ENCODE results near the gene MAG.

Gene MAG

DNA sequence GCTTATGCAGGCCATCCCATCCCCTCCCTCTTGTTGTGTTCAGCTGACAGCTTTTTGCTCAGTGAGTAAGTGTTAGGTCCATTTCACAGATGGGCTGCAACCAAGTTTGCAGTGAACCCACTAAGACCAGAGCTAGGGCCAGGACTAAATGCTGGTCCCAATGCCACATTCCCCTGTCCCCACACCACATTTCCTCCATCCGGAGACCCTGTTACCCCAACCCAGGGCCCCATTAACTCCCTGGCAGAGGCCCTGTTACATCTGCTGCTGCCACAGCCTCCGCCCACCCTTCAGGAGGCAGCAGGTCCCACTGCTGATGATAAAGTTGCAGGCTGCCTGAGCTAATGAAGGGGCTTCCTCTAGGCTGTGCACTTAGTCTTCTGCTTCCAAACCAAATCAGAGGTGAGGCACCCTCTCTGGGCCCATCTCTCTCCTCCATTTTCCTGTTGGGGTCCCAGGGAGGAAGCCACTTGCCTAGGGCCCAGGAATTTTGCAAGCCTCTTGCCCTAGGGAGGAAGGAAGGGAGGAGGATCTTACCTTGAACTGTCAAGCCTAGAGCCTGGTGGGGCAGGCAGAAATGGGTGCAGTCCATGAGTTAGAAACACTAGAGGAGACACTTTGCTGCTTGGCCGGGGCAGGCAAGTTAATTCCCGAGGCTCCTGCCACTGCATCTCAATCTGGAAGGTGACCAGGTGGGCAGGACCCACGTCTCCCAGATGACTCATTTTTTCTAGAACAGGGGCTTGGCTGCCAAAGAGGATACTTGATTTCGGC, 26.6 kb upstream of the MAG start:
- no peak for DNase-seq (ENCODE audit: low spot score)

DNA sequence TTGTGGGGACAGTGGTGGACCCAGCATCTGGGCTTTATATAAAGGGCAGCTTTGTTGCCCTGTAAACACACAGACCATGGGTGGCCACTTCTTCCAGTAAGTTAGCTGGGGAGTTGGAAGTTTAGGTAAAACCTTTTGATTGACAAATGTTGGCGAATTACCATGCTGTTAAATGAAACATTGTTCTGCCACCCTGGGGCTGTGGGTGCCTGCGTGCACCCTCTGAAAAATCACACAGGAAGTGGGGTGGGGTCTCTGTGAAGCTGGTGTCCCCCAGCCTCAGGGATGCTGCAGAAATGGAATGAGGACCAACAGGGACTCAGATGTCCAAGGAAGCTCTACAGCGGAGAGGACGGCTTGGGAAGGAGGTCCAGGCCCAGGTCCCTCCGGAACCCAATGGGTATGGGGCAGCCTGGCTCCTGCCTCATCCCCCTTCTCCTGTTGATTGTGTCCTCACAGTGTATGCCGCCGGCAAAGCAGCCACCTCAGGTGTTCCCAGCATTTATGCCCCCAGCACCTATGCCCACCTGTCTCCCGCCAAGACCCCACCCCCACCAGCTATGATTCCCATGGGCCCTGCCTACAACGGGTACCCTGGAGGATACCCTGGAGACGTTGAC, 26.0 kb upstream of the MAG start:
- no peak for DNase-seq (ENCODE audit: low spot score)

DNA sequence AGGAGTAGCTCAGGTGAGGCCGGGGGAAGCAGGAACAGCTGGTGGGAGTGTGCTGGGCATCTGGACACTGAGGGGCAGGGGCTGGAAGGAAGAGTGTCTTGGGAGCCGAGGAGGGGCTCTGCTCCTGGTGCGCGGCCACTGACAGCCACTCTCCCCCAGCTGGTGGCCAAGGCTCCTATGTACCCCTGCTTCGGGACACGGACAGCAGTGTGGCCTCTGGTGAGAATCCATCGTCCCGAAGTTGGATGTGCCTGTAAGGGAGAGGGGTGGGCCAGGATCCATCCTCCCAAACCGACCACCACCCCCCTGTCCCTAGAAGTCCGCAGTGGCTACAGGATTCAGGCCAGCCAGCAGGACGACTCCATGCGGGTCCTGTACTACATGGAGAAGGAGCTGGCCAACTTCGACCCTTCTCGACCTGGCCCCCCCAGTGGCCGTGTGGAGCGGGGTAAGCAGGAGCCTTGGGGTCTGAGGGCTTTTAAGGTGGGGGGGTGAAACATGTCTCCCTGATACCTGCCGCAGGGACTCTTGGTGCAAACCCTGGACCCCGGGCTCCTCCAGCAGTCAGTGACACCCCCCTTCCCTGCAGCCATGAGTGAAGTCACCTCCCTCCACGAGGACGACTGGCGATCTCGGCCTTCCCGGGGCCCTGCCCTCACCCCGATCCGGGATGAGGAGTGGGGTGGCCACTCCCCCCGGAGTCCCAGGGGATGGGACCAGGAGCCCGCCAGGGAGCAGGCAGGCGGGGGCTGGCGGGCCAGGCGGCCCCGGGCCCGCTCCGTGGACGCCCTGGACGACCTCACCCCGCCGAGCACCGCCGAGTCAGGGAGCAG, 25.2 kb upstream of the MAG start:
- no peak for DNase-seq (ENCODE audit: low spot score)

DNA sequence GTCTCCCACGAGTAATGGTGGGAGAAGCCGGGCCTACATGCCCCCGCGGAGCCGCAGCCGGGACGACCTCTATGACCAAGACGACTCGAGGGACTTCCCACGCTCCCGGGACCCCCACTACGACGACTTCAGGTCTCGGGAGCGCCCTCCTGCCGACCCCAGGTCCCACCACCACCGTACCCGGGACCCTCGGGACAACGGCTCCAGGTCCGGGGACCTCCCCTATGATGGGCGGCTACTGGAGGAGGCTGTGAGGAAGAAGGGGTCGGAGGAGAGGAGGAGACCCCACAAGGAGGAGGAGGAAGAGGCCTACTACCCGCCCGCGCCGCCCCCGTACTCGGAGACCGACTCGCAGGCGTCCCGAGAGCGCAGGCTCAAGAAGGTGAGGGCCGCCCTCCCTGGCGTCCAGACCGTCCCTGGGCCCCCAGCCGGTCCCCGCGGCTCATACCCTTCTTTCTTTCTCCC, 24.6 kb upstream of the MAG start:
- peak; percentile 54 for DNase-seq (ENCODE audit: low spot score)

DNA sequence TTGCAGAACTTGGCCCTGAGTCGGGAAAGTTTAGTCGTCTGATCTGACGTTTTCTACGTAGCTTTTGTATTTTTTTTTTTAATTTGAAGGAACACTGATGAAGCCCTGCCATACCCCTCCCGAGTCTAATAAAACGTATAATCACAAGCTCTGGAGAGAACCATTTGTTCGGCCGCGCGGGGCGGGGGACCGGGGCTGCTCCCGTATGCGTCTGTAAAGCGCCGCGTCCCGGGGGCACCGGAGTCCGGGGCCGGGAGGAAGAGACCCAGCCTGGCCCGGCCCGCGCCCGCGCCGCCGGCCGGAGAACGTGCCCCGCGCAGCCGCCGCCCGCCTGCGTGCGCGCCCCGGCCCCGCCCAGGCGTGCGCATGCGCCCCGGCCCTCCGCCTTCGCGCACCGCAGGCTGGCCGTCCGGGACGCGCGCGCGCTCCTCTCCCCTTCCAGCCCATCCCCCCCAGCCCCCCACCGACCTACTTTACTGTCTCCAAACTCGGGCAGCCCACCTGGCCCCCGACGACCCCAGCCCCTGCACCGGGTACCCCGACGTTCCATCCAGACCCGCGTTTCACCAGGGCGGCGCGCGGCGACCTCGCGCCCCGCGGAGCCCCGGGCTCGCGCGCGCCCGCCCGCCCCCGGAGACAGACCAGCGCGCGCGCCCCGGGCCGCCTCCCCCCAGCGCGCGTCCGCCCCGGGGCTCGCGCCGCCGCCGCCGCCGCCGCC, 24.0 kb upstream of the MAG start:
- peak; percentile 69 for DNase-seq (ENCODE audit: low spot score)

DNA sequence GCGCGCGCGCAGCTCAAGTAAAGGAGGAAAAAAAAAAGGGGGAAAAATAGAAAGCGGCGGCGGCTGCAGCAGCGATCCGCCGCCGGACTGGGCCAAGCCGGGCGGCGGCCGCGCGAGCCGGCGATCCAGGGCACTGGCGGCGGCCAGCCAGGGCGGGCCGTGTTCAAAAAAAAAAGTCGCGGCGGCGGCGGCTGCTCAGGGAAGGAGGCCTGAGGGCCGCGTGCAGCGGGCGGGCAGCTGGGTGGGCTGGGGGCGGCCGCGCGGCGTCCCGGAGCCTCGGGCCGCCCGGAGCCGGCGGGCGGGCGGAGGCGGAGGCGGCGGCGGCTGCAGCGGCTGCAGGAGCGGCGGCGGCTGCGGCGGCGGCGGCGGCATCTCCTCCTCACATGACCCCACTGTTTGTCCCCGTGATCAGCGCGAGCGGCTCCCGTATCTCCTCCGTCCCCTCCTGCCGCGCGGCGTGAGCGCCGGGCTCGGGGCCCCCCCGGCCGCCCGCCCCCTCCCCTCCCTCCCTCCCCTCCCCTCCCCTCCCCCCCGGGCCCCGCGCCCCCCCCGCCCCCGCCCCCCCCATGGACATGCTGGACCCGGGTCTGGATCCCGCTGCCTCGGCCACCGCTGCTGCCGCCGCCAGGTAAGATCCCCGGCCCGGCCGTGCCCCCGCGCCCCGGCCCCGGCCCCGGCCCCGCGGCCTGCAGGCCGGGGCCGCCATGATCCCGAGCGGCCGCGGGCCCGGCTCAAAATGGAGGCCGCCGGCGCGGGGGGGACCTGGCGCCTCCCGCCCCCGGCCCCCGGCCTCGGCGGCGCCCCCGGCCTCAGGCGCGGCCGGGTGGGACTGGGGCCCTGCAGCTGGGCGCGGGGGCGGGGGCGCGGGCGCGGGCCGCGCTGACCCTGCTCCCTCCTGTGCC, 23.2 kb upstream of the MAG start, which contains the start of gene USF2:
TSS of gene USF2 (plus strand) at position 427 of the 902 bp plus-strand sequence. CDS start at position 567, 140 bp downstream.
- peak; percentile 83 for DNase-seq (ENCODE audit: low spot score)

DNA sequence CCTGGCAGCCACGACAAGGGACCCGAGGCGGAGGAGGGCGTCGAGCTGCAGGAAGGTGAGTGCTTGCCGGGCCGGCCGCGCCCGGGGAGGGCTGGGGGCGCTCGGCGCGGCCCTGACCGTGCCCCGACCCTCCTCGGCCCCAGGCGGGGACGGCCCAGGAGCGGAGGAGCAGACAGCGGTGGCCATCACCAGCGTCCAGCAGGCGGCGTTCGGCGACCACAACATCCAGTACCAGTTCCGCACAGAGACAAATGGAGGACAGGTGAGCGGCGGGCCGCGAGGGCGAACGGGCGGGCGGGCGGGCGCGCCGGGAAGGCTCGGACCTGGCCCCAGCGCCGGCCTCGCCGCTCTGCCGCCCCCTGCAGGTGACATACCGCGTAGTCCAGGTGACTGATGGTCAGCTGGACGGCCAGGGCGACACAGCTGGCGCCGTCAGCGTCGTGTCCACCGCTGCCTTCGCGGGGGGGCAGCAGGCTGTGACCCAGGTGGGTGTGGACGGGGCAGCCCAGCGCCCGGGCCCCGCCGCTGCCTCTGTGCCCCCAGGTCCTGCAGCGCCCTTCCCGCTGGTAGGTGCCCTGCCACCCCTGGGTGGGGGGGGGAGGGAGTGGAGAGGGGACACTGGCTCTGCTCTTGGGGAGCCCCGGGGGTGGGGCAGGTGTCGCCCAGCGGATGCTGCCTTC, 22.4 kb upstream of the MAG start:
- peak; percentile 91 for DNase-seq (ENCODE audit: low spot score)

DNA sequence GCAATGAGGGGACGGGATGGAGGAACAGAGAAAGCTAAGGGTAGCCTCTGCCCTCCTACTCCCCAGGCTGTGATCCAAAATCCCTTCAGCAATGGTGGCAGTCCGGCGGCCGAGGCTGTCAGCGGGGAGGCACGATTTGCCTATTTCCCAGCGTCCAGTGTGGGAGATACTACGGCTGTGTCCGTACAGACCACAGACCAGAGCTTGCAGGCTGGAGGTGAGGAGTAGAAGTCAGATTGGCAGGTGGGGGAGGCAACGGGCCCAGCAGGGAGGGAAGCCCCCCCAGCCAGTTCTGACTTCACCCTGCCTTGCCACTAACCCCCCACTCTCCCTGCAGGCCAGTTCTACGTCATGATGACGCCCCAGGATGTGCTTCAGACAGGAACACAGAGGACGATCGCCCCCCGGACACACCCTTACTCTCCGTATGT, 21.6 kb upstream of the MAG start:
- DNase-seq (ENCODE audit: low spot score): no peak

DNA sequence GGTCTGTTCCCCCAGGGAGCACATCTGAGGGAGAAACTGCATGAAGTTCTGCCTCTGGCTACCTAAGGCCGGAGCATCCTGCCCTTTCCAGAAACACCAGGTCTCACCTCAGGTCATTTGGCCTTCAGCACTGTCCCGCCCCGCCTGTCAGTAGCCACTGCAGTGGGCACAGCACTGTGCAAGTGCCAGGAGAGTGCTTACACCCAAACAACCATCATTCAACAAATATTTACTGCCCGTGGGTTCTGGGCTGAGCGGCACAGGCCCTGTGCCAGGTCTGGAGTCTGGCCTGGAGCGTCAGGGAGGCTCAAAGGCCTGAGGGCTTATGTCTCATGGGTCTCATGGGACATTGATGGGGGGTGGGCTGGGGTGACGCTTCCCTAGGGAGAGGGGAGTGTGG, 20.4 kb upstream of the MAG start:
- DNase-seq (ENCODE audit: low spot score): no peak

DNA sequence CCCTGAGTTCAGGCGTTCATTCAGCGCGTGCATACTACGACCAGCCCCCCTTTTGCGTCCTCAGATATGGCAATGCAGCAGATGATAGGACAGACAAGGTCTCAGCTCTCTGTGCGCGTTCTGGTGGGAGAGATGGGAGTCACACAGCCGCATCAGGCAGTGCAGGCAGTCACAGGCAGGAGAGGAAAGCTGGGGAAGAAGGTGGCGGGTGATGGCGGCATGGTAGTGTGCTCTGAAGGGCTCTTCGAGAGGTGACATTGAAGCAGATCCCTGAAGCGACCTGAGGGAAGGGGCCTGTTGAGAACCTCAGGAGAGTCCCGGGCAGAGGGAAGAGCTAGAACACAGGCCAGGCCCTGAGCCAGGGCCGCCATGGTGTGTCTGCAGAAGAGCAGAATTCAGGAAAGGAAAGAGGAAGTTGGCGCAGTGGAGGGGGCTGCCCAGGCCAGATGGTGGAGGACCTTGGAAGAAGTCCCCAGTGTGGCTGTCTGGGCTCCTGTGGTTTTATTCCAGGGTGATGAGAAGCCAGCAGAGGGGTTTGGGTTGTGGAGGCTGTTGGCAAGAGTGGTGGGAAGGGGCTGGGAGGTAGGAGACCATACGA, 19.7 kb upstream of the MAG start:
- DNase-seq (ENCODE audit: low spot score): peak; percentile 75

DNA sequence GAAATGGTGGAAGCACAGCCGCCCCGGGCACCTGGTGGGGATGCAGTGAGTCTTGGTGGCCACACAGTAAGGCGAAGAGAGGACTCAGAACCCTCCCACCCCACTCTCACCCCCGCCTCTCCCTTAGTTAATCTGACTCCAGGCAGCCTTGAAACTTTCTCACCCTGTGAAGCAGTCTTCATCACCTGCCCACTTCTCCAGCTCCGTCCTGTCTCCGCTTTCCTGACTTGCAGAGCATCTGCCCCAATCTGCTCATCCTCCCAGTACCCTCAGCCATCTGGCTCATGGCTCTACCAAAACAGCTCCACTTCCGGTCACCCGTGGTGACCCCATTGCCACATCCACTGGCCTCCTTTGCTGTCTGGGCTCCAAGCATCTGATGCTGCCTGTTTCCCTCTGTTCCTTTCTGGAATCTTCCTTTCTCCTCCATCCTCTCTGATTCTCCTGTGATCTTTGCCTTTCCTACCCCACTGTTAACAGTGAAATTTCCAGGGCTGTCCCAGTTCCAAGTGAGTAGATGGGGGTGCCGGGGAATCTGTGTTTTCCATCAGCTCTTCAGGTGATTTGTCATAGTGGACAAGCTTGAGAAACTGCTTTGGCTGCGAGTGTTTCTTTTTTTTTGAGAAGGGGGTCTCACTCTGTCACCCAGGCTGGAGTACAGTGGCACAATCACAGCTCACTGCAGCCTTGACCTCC, 18.9 kb upstream of the MAG start:
- no peak for DNase-seq (ENCODE audit: low spot score)

DNA sequence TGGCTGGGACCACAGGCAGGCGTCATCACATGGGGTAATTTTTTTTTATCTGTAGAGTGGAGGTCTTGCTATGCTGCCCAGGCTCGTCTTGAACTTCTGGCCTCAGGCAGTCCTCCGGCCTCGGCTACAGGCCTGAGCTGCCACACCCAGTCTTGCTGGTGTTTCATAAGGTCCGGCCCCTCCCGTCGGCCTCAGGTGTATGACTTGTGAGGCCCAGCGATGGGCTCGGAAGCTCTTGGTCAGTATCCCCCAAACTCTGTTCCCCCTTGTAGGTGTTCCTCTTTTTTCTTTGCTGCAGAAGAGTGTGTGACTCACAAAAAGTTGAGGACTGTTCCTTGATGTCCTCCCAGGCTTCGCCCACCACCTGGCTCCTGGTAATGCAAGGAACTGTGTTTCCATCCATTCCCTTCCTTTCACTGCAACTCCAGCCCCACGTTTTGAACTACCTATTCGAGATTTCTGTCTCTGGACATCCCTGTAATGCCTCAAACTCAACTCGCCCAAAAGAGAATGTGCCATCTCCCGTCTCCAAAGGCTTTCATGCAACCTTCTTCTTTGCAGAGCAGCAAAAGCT, 18.2 kb upstream of the MAG start:
- DNase-seq (ENCODE audit: low spot score): no peak

DNA sequence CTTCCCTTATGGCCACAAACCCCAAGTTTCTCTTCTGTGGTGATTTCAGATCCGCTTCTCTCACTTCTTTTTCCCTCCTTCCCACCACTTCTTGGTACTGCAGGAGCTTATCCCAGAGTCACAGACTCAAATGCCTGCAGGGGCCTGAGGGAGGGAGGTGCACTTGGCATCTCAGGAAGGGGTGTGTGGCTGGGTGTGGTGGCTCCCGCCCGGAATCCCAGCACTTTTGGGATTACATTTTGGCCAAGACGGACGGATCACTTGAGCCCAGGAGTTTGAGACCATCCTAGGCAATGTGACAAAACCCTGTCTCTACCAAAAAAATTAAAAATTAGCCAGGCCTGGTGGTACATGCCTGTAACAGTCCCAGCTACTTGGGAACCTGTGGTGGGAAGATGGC, 17.6 kb upstream of the MAG start:
- no peak for DNase-seq (ENCODE audit: low spot score)

DNA sequence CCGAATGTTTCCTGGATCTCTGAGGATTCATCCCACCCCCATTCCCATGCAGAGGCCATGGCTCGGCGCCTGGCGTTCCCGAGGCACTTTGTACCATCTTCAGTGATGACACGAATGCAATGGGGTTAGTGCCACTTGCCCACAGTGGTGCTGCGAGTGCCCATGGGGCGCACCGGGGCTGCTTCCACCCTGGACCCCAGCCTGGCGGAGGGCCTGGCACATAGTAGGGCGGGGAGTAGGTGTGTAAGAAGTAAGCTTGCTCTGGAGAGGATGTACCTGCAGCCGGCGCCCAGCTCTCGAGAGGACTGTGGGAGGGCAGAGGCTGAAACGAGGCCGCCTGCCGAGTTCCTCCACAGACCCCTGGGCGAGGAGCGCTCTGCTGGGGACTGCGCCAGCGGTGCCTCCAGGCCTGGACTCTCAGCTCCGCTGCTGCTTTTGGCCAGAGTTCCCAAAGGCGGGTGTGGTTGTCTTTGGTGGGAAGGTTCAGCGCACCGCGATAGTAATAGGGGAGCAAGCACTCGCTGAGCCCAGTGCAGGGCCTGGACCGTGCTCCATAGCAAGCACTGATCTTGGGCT, 15.2 kb upstream of the MAG start:
- DNase-seq (ENCODE audit: low spot score): no peak

DNA sequence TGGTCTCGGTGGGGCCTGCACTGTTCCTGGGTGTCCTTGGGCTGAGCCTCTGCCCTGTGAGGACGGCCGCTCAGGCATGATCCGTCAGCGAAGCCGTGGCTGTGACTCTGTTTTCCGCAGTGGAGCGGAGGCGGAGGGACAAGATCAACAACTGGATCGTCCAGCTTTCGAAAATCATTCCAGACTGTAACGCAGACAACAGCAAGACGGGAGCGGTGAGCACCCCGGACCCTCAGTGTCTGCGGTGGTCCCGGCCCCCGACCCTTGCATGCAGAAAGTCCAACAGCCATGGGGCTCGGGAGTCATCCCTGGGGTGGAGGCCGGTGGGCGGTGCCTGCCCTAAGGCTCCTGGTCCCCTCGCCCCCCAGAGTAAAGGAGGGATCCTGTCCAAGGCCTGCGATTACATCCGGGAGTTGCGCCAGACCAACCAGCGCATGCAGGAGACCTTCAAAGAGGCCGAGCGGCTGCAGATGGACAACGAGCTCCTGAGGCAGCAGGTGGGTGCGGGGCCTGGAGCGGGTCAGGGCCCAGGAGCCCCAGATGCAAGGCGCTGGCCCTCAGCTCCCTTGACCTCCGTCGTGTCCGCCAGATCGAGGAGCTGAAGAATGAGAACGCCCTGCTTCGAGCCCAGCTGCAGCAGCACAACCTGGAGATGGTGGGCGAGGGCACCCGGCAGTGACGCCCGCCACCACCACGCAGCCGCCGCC, 13.2 kb upstream of the MAG start:
- peak; percentile 1 for DNase-seq (ENCODE audit: low spot score)

DNA sequence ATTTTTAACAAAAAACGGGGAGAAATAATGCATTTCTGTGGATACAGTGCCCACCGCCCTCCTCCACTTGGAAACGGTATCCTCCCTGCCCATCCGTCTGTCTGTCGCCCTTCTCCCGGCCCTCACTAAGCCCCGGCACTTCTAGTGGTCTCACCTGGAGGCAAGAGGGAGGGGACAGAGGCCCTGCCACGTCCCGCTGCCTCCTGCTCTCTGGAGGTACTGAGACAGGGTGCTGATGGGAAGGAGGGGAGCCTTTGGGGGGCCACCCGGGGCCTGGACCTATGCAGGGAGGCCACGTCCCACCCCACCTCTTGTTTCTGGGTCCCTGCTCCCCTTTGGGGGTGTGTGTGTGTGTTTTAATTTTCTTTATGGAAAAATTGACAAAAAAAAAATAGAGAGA, 12.6 kb upstream of the MAG start:
- DNase-seq (ENCODE audit: low spot score): no peak

DNA sequence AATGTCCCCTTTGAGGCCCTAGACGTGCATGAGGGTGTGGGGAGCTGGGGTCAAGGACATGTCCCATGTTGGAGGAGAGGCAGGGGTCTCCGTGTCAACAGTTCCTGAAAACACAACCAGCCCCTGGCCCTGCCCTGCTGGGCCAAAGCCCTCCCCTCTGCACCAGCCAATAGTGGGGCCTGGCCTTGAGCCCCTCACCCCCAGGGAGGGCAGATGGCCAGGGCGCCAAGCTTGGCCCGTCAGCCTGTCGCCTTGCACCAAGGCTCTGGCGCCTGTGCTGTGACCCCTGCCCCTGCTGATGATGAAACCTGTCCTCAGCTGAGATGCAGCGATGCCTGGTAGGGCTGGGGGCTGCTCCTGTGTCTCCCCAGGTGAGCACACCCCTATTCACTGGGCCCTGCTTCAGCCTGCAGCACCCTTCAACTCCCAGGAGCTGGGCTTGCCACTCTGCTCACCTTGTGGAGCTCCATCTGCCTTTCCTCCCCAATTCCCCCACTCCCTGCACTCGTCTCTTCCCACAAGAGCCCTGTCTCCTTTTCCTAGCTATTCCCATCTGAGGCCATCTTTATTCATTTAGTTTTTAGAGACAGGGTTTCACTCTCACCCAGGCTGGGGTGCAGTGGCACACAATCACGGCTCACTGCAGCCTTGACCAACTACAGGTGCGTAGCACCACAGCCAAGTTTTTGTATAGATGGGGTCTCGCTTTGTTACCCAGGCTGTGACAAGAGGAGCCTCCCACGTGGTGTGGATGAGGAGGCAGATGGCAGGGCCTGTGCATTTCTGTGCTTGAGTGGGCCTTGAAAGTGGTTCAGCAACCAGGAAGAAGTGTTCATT, 11.8 kb upstream of the MAG start:
- no peak for DNase-seq (ENCODE audit: low spot score)

Data from Ammon's horn (tissue), 1 donor.